GM19099 (cell line): ENCODE measurements around the gene VPS35L.

Experiments
- POLR2A ChIP-seq: IDR thresholded peaks from 3 replicates; pipeline ENCODE4 v1.6.1; 2011; ENCODE audit warnings: low read depth; ENCODE audit not compliant: insufficient read length; ENCODE audit errors: extremely low read depth

VPS35L gene

GRCh38 chr16:19689342-19689741 lies 133.8 kb downstream of the VPS35L start:
- no peak for TF ChIP-seq POLR2A

- TF ChIP-seq POLR2A: no peak
Measured at GRCh38 chr16:19690196-19690595, 134.7 kb downstream of the VPS35L start.

GRCh38 chr16:19691161-19691711 lies 135.7 kb downstream of the VPS35L start:
- no peak for TF ChIP-seq POLR2A

GRCh38 chr16:19694989-19695388 lies 139.5 kb downstream of the VPS35L start:
- TF ChIP-seq POLR2A: no peak

- no peak for TF ChIP-seq POLR2A
Measured at GRCh38 chr16:19696328-19696727, 140.8 kb downstream of the VPS35L start.

GRCh38 chr16:19696961-19697360 lies 141.5 kb downstream of the VPS35L start:
- no peak for TF ChIP-seq POLR2A

- TF ChIP-seq POLR2A: no peak
Measured at GRCh38 chr16:19697756-19698318, 142.3 kb downstream of the VPS35L start.

GRCh38 chr16:19698480-19699465 lies 143.3 kb downstream of the VPS35L start:
- TF ChIP-seq POLR2A: no peak

- no peak for TF ChIP-seq POLR2A
Measured at GRCh38 chr16:19699472-19699871, 144.0 kb downstream of the VPS35L start.

- TF ChIP-seq POLR2A: no peak
Measured at GRCh38 chr16:19700319-19700781, 144.8 kb downstream of the VPS35L start.

GRCh38 chr16:19701091-19701490 lies 145.6 kb downstream of the VPS35L start:
- no peak for TF ChIP-seq POLR2A

GRCh38 chr16:19703172-19703889 lies 147.8 kb downstream of the VPS35L start:
- TF ChIP-seq POLR2A: no peak

- TF ChIP-seq POLR2A: no peak
Measured at GRCh38 chr16:19704321-19705145, 149.0 kb downstream of the VPS35L start.

GRCh38 chr16:19705146-19705501 lies 149.6 kb downstream of the VPS35L start:
- TF ChIP-seq POLR2A: no peak
